NT2/D1 (cell line): ENCODE measurements around the gene ZSWIM3.

ENCODE experiments used
- SUZ12 ChIP-seq: IDR thresholded peaks from 2 replicates; pipeline ENCODE4 v1.6.1; 2011; ENCODE audit not compliant: insufficient read length, insufficient read depth; ENCODE audit errors: extremely low read depth
- ZNF274 ChIP-seq: IDR thresholded peaks from 2 replicates; pipeline ENCODE4 v1.6.1; 2011; ENCODE audit warnings: mild to moderate bottlenecking, low read depth, low read length

DNA sequence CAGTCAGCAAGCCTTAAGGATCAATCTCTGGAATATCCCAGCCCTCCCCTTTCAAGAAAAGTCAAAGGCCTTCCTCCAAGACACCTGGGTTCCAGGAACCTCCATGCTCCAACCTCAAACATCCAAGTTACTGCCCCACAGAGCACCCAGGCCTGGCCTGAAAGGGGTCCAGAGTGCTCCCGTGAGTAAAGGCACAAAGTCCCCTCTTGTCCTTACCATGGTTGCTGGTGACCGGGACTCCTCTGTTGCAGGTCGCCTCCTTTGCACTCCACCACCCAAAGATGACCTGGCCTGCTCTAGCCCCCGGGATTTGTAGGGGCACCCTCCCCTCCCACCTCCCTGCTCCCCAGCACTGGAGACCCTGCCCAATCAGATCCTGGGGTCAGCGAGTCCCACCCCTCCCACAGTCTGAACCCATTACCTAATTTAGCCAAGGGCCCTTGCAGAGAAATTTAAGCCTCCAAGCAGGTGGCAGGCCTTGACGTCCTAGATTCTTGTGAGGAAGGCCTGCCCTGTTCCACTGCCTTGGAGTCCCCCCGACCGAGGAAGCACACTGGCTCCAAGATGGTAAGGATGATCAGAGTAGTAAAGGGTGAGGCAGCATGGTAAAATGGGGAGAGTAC is 30.3 kb upstream of the ZSWIM3 start, which contains the start of gene TNNC2:
- TF ChIP-seq ZNF274 (no peak), SUZ12 (no peak)
